Activated CD8-positive, alpha-beta T cell treated with anti-CD3 and anti-CD28 coated beads, Interleukin-2, amount 10 ng/mL, durations not matched to agents 7 days and 5 days (primary cell): Measurements from ENCODE around the gene PSMB3. TPM values are rescaled to one million over a fixed set of nuclear protein-coding genes. Genes with fewer than 3 reads are reported as not detected.
"Not testable (repeated sequence)": the region's sequence is repeated elsewhere in the genome, so short reads cannot be mapped to it uniquely, and the experiment has no call there.

Source experiments
- ATAC-seq: fragments of 150-1000 bp; cut with Tn5 transposase; one replicate; pipeline ENCODE4 v1.10.0; 2021; ENCODE audit warnings: moderate library complexity
- CTCF ChIA-PET: fragments of 350-600 bp; sonication (Branson Sonifier 250); formaldehyde crosslinking; loops from one replicate; lab custom pipeline; 2021; ENCODE audit warnings: antibody characterized with exemption; lab: Charles Lee
- POLR2A ChIA-PET: fragments of 350-600 bp; sonication (Branson Sonifier 250); formaldehyde crosslinking; loops from one replicate; lab custom pipeline; 2021; ENCODE audit warnings: antibody characterized with exemption; lab: Charles Lee
- DNase-seq: peaks from one replicate; pipeline ENCODE4 v3.0.0-alpha.2; 2020
- H3K27ac Mint-ChIP-seq: one replicate; pipeline ENCODE4 v1.8.0; 2021; ENCODE audit warnings: mild to moderate bottlenecking, mixed read lengths
- H3K27me3 Mint-ChIP-seq: one replicate; pipeline ENCODE4 v1.8.0; 2021; ENCODE audit warnings: low read depth, mixed read lengths
- H3K36me3 Mint-ChIP-seq: one replicate; pipeline ENCODE4 v1.8.0; 2021; ENCODE audit warnings: low read depth, mixed read lengths
- H3K4me1 Mint-ChIP-seq: one replicate; pipeline ENCODE4 v1.8.0; 2021; ENCODE audit warnings: low read depth, mixed read lengths
- H3K4me3 Mint-ChIP-seq: one replicate; pipeline ENCODE4 v1.8.0; 2021; ENCODE audit warnings: mild to moderate bottlenecking, mixed read lengths
- H3K9me3 Mint-ChIP-seq: one replicate; pipeline ENCODE4 v1.8.0; 2022; ENCODE audit warnings: mixed read lengths; ENCODE audit not compliant: insufficient read depth
- total RNA-seq, 2 experiments: library from RNA; stranded (reverse); gene quantifications; one replicate each; pipeline ENCODE4 v1.2.3, GENCODE V29; 2021

The PSMB3 gene
- total RNA-seq, 2 experiments from 2014 or later = 251 to 252 TPM

GRCh38 chr17:38787999-38788398 lies 35.5 kb downstream of the PSMB3 start:
- not testable (repeated sequence) for H3K4me3 Mint-ChIP-seq, ATAC-seq, H3K4me1 Mint-ChIP-seq, DNase-seq, H3K27ac Mint-ChIP-seq, H3K9me3 Mint-ChIP-seq, H3K27me3 Mint-ChIP-seq
- POLR2A ChIA-PET = interaction anchor here (0.6 kb wide), 1 partner anchor 224 kb away, joined by 4 read pairs; no protein-coding TSS in a partner anchor
- CTCF ChIA-PET = interaction anchor here (0.7 to 1.7 kb wide), 2 partner anchors 26 to 195 kb away, joined by 3 to 6 read pairs; no protein-coding TSS in a partner anchor
- H3K36me3 Mint-ChIP-seq = peaks cover 32% of the 10 kb centered on the region

GRCh38 chr17:38789185-38789584 lies 36.6 kb downstream of the PSMB3 start:
- ChIA-PET CTCF (interaction anchor here (1.7 kb wide), 1 partner anchor 27 kb away, joined by 6 read pairs; no protein-coding TSS in a partner anchor), POLR2A (no interaction called here)
- ATAC-seq = no peak
- H3K9me3 Mint-ChIP-seq = no peaks in the 10 kb centered on the region
- H3K4me1 Mint-ChIP-seq = peaks cover 3% of the 10 kb centered on the region
- H3K4me3 Mint-ChIP-seq = no peak overlapping the region
- H3K27me3 Mint-ChIP-seq = no peaks in the 10 kb centered on the region
- DNase-seq = no peak
- H3K36me3 Mint-ChIP-seq = peaks cover 32% of the 10 kb centered on the region
- no peak overlapping the region for H3K27ac Mint-ChIP-seq

DNA sequence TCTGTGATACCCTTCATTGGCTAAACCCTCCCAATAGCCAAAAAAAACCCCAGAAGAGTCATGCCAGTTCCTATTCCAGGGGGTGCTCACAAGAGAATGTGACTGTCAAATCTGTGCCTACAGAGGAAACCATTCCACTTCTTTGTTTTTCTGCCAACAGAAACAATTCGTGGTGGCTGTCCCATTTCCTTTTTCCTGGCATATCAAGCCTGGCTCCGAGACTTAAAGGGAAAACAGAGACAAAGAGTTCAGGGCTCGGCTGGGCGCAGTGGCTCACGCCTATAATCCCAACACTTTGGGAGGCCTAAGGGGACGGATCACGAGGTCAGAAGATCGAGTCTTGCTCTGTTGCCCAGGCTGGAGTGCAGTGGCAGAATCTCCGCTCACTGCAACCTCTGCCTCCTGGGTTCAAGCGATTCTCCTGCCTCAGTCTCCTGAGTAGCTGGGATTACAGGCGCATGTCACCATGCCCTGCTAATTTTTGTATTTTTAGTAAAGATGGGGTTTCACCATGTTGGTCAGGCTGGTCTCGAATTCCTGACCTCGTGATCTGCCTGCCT lies 37.7 kb downstream of the PSMB3 start:
- CTCF ChIA-PET, H3K9me3 Mint-ChIP-seq, DNase-seq, ATAC-seq, H3K27ac Mint-ChIP-seq, H3K4me1 Mint-ChIP-seq, H3K27me3 Mint-ChIP-seq, POLR2A ChIA-PET, H3K4me3 Mint-ChIP-seq: not testable (repeated sequence)
- peaks cover 25% of the 10 kb centered on the region for H3K36me3 Mint-ChIP-seq

DNA sequence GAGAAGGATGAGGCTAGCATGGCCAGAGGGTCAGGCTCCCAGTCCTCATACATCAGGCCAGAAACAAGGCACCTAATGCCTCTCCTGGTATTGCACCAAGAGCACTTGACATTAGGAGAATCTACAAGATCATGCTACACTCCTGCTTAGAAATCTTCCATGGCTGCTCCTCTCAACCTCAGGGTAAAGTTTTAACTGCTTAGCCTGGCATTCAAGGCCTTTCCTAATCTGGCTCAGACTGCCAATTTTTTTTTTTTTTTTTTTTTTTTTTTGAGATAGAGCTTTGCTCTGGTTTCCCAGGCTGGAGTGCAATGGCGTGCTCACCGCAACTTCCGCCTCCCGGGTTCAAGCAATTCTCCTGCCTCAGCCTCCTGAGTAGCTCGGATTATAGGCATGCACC lies 38.6 kb downstream of the PSMB3 start:
- no peak overlapping the region for H3K4me3 Mint-ChIP-seq
- H3K27ac Mint-ChIP-seq = no peak overlapping the region
- H3K27me3 Mint-ChIP-seq = no peaks in the 10 kb centered on the region
- H3K9me3 Mint-ChIP-seq = no peaks in the 10 kb centered on the region
- peaks cover 6% of the 10 kb centered on the region for H3K4me1 Mint-ChIP-seq
- DNase-seq = no peak
- CTCF ChIA-PET = no interaction called here
- POLR2A ChIA-PET = no interaction called here
- no peak for ATAC-seq
- H3K36me3 Mint-ChIP-seq = peaks cover 19% of the 10 kb centered on the region

GRCh38 chr17:38794221-38794620 lies 41.7 kb downstream of the PSMB3 start:
- Mint-ChIP-seq H3K27ac (no peak overlapping the region), H3K9me3 (no peaks in the 10 kb centered on the region), H3K4me1 (peaks cover 31% of the 10 kb centered on the region), H3K4me3 (no peak overlapping the region), H3K27me3 (no peaks in the 10 kb centered on the region), H3K36me3 (peaks cover 33% of the 10 kb centered on the region)
- ATAC-seq = no peak
- ChIA-PET CTCF (interaction anchor here (0.7 kb wide), 1 partner anchor 34 kb away, joined by 3 read pairs; no protein-coding TSS in a partner anchor), POLR2A (interaction anchor here (0.6 to 0.9 kb wide), 2 partner anchors 8 to 28 kb away, joined by 3 read pairs; no protein-coding TSS in a partner anchor)
- DNase-seq = no peak

DNA sequence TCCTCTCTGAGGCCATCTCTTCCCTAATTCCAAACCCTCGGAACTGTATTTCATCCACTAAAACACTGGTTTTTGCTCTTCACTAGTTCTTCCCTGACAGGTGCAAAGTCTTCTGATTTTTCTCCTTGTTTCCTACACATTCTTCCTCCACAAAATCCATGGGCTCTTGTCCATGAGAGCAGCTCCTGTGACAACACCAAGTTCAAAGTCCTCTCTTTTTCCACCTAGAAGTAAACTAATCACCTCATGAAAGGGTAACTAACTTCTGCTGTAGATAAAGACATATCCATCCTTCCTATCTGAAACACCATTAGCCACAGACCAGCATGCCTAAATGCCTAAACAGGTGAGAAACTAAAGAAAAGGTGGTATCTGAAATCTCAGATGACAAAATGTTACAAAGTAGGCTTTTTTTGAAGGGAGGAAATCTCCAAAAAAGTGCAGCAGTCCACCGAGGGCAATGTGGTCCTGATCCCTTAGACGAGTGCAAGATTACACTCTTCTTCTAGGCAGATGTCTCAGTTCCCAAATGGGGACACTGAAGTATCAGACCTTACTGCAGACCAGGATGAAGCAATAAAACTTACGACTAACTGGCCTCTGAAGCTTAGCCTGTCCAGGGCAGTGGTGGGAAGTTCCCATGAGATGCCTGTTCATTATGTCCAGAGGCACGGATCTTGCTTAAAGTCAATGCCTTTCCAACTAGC lies 44.1 kb downstream of the PSMB3 start:
- H3K9me3 Mint-ChIP-seq = no peaks in the 10 kb centered on the region
- H3K4me1 Mint-ChIP-seq = peaks cover 39% of the 10 kb centered on the region
- no peaks in the 10 kb centered on the region for H3K27me3 Mint-ChIP-seq
- H3K4me3 Mint-ChIP-seq = no peak overlapping the region
- peak overlapping the region; percentile 26 for H3K27ac Mint-ChIP-seq
- H3K36me3 Mint-ChIP-seq = peaks cover 42% of the 10 kb centered on the region
- no peak for ATAC-seq
- POLR2A ChIA-PET = no interaction called here
- no peak for DNase-seq
- CTCF ChIA-PET = interaction anchor here (1.5 kb wide), 1 partner anchor 37 kb away, joined by 3 read pairs; no protein-coding TSS in a partner anchor

- H3K36me3 Mint-ChIP-seq = peaks cover 45% of the 10 kb centered on the region
- H3K27me3 Mint-ChIP-seq = no peaks in the 10 kb centered on the region
- ChIA-PET POLR2A (interaction anchor here (0.9 to 1.2 kb wide), 2 partner anchors 57 to 72 kb away, joined by 3 read pairs; partner anchors contain the start of gene RPL23), CTCF (interaction anchor here (1.5 kb wide), 1 partner anchor 37 kb away, joined by 3 read pairs; no protein-coding TSS in a partner anchor)
- H3K4me3 Mint-ChIP-seq = peak overlapping the region; percentile 84
- no peaks in the 10 kb centered on the region for H3K9me3 Mint-ChIP-seq
- ATAC-seq (no peak), DNase-seq (no peak)
- peaks cover 39% of the 10 kb centered on the region for H3K4me1 Mint-ChIP-seq
- H3K27ac Mint-ChIP-seq = peak overlapping the region; percentile 41
Measured at GRCh38 chr17:38797158-38797490, 44.6 kb downstream of the PSMB3 start.

DNA sequence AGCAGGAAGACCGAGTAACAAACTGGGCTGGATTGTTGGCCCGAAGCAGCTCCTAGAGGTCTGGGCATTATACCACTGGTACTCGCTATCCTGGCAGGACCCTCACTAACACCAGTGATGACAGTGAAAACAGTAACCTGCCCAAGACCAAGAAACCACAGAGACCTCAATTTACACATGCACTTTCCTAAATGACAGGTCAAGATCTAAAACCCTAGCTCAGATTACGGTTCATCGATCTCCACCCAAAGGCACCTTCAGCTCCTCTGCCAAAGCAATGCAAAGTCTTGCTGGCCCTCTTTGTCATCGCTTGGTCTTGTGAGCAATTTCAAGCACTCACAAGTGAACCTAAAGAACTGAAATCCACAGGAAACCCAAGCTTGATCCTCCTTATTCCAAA lies 45.3 kb downstream of the PSMB3 start:
- Mint-ChIP-seq H3K9me3 (no peaks in the 10 kb centered on the region), H3K27ac (peak overlapping the region; percentile 87), H3K4me1 (peaks cover 39% of the 10 kb centered on the region), H3K27me3 (no peaks in the 10 kb centered on the region), H3K36me3 (peaks cover 48% of the 10 kb centered on the region), H3K4me3 (peak overlapping the region; percentile 84)
- DNase-seq (no peak), ATAC-seq (no peak)
- POLR2A ChIA-PET = interaction anchor here (0.9 to 1.2 kb wide), 3 partner anchors 56 to 257 kb away, joined by 3 to 4 read pairs (median 3); partner anchors contain the start of gene RPL23
- CTCF ChIA-PET = interaction anchor here (0.8 to 1.5 kb wide), 4 partner anchors 8 to 356 kb away, joined by 3 to 4 read pairs (median 3); no protein-coding TSS in a partner anchor

- ChIA-PET CTCF (interaction anchor here (0.6 to 1.3 kb wide), 2 partner anchors 24 to 355 kb away, joined by 3 read pairs; no protein-coding TSS in a partner anchor), POLR2A (interaction anchor here (0.7 to 1.4 kb wide), 3 partner anchors 54 to 256 kb away, joined by 3 to 7 read pairs (median 4); partner anchors contain the start of gene RPL23)
- Mint-ChIP-seq H3K36me3 (peaks cover 50% of the 10 kb centered on the region), H3K27ac (peak overlapping the region; percentile 87), H3K4me3 (peak overlapping the region; percentile 84), H3K4me1 (peaks cover 39% of the 10 kb centered on the region), H3K9me3 (no peaks in the 10 kb centered on the region), H3K27me3 (no peaks in the 10 kb centered on the region)
- ATAC-seq (peak; percentile 59), DNase-seq (peak; percentile 79)
Measured at GRCh38 chr17:38798614-38799500, 46.3 kb downstream of the PSMB3 start.

DNA sequence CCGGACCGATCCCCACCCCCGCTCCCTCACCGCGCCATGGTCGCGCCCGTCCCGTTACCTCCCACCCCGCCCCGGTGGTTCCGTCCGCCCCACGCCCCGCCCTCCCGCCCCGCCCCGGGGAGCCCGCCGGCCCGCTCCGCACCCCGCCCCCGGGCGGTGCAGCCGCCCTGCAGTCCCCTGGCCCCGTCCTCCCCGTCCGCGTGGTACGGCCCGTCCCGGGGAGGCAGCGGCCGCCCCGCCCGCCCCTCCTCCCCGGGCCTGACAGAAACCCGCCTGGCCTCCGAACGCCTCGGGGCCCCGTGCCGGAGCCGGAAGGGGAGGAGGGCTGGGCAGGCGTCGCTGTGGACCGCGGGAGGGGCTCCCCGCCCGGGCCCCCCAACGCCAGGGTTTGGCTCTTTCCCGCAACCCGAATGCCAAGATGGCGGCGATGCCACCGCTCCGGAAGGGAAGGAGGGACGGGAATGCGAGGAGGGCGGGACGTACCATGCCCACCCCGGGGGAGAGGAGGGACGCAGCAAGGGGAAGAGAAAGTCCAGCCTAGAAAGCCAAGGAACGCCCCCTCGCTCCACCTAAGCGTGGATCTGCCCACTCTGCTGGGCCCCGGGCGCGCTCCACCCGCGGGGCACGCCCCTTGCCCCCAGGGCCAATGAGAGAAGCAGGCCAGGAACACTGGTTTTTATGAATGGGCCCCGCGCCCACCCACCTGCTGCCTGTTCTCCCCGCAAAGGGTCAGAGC lies 47.1 kb downstream of the PSMB3 start, which contains the start of gene PIP4K2B:
Gene PIP4K2B (minus strand): TSS at position 56 of the 736 bp plus-strand sequence. CDS start 132 bp downstream, outside the sequence.
- peak; percentile 83 for ATAC-seq
- POLR2A ChIA-PET = interaction anchor here (1.4 kb wide), 1 partner anchor 54 kb away, joined by 7 read pairs; the partner anchor contains the start of gene RPL23
- peak within 1 kb of the TSS; percentile 87 for H3K27ac Mint-ChIP-seq
- peaks cover 52% of the 10 kb centered on the region for H3K36me3 Mint-ChIP-seq
- peak; percentile 93 for DNase-seq
- CTCF ChIA-PET = no interaction called here
- peaks cover 36% of the 10 kb centered on the region for H3K4me1 Mint-ChIP-seq
- H3K9me3 Mint-ChIP-seq = no peaks in the 10 kb centered on the region
- no peaks in the 10 kb centered on the region for H3K27me3 Mint-ChIP-seq
- peak within 1 kb of the TSS; percentile 84 for H3K4me3 Mint-ChIP-seq
